ENCODE data around the gene MEN1. TPM values are rescaled to one million over a fixed set of nuclear protein-coding genes. Genes with fewer than 3 reads are reported as not detected.

Gene MEN1
- total and polyA plus RNA-seq, 2 of the 13 experiments (the other 11 are each of a cell fraction or from before 2014, with no cell fraction given) = 20.5 to 27.3 TPM

GRCh38 chr11:64843686-64844329, 33.5 kb upstream of the MEN1 start (continued):
- 0 out of 2 replicates have a peak, but pooled peaks have one; percentile 28 for TF ChIP-seq MTERF4 (CRISPR knock-in tag; IDR thresholded peaks at IDR 0.05)
- 0 out of 2 replicates have a peak, but pooled peaks have one; percentile 65 for TF ChIP-seq ZNF446 (CRISPR knock-in tag; IDR thresholded peaks at IDR 0.05)
- TF ChIP-seq NONO (IDR thresholded peaks at IDR 0.05) = no peak
- TF ChIP-seq NONO (CRISPR knock-in tag; conservative IDR thresholded peaks at IDR 0.05) = peak; percentile 35; the same call in 1 of the 2 replicates
- TF ChIP-seq HOXA9 (CRISPR knock-in tag; IDR thresholded peaks at IDR 0.05; ENCODE audit: borderline replicate concordance) = 0 out of 2 replicates have a peak, but pooled peaks have one; percentile 59
- TF ChIP-seq ZBTB39 (CRISPR knock-in tag; IDR thresholded peaks at IDR 0.05) = 0 out of 2 replicates have a peak, but pooled peaks have one; percentile 56
- 0 out of 2 replicates have a peak, but pooled peaks have one; percentile 24 for TF ChIP-seq JUNB (CRISPR knock-in tag; IDR thresholded peaks at IDR 0.05; ENCODE audit: borderline replicate concordance)
- no peak for TF ChIP-seq TSC22D2 (CRISPR knock-in tag; IDR thresholded peaks at IDR 0.05; ENCODE audit: borderline replicate concordance)
- TF ChIP-seq ZNF441 (CRISPR knock-in tag; IDR thresholded peaks at IDR 0.05; ENCODE audit: borderline replicate concordance) = 0 out of 2 replicates have a peak, but pooled peaks have one; percentile 25
- TF ChIP-seq AGO1 (IDR thresholded peaks at IDR 0.05; ENCODE audit: low read depth, low read length, poor library complexity, severe bottlenecking) = peak; percentile 10
- 0 out of 2 replicates have a peak, but pooled peaks have one; percentile 31 for TF ChIP-seq ZNF598 (CRISPR knock-in tag; IDR thresholded peaks at IDR 0.05; ENCODE audit: borderline replicate concordance)
- peak; percentile 51; the same call in 1 of the 2 replicates for TF ChIP-seq AHDC1 (CRISPR knock-in tag; IDR thresholded peaks at IDR 0.05; ENCODE audit: borderline replicate concordance)
- no peak for TF ChIP-seq IRF9 (CRISPR knock-in tag; IDR thresholded peaks at IDR 0.05; ENCODE audit: borderline replicate concordance)
- TF ChIP-seq NFIC (IDR thresholded peaks at IDR 0.05; ENCODE audit: low read length) = no peak
- 0 out of 2 replicates have a peak, but pooled peaks have one; percentile 21 for TF ChIP-seq DMAP1 (CRISPR knock-in tag; IDR thresholded peaks at IDR 0.05)
- TF ChIP-seq ZBTB7B (CRISPR knock-in tag; IDR thresholded peaks at IDR 0.05) = peak; percentile 12; the same call in 1 of the 2 replicates
- no peak for TF ChIP-seq MTA3 (CRISPR knock-in tag; IDR thresholded peaks at IDR 0.05)

Measured in HepG2 (cell line).